Measurements from ENCODE around the gene IFI27L2.
A peak's percentile ranks its signal among the peaks of the same experiment; 100 is the strongest.

The IFI27L2 gene

DNA sequence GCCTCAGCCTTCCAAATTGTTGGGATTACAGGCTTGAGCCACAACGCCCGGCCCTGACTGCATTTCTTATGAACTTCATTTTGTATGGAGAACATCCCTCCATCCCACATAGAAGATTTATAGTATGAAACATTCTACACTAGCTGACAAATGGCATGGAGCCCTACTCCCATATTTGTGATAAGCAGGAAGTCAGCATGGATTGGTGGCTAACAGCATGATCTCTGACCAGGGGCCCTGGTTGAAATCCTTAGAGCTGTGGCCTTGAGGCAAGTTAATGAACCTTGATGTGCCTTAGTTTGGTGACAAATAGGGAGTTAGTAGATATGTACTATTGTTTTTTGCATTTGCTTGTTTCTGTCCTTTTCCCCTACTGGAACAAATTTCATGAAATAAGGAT lies 36.0 kb downstream of the IFI27L2 start:
- Histone ChIP-seq H3K4me1 (ENCODE audit: control insufficient read depth in 2 of 2, insufficient read depth in 2 of 2, low read length in 2 of 2) (no peaks in the 10 kb centered on the region), H3K36me3 (ENCODE audit: control insufficient read depth in 2 of 2, insufficient read depth in 2 of 2, low read length in 2 of 2) (peaks cover 3 to 8% of the 10 kb centered on the region in 2 donors), H3K9ac (ENCODE audit: low read depth in 1 of 2, low read length in 2 of 2) (no peak overlapping the region), H3K27me3 (ENCODE audit: control insufficient read depth in 2 of 2, insufficient read depth in 2 of 2, low read length in 2 of 2) (no peaks in the 10 kb centered on the region), H3K27ac (ENCODE audit: low read depth in 2 of 2, low read length in 2 of 2) (no peak overlapping the region), H3K4me3 (ENCODE audit: low read length in 2 of 2) (no peak overlapping the region), H3K9me3 (ENCODE audit: control insufficient read depth in 2 of 2, low read length in 2 of 2) (no peaks in the 10 kb centered on the region)

DNA sequence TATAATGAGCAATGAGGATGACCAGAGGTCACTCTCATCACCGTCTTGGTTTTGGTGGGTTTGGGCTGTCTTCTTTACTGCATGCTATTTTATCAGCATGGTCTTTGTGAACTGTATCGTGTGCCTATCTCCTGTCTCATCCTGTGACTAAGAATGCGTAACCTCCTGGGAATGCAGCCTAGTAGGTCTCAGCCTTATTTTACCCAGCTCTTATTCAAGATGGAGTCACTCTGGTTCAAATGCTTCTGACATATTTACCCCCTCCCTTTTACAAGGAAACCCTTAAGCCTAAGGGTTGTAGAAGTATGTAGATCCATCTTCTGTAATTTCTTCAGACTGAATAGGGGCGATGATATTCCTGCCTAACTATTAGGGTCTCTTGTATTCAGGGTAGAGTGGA lies 39.9 kb downstream of the IFI27L2 start:
- Histone ChIP-seq H3K9me3 (ENCODE audit: control insufficient read depth in 2 of 2, low read length in 2 of 2) (no peaks in the 10 kb centered on the region), H3K36me3 (ENCODE audit: control insufficient read depth in 2 of 2, insufficient read depth in 2 of 2, low read length in 2 of 2) (no peaks in the 10 kb centered on the region), H3K27me3 (ENCODE audit: control insufficient read depth in 2 of 2, insufficient read depth in 2 of 2, low read length in 2 of 2) (no peaks in the 10 kb centered on the region)

DNA sequence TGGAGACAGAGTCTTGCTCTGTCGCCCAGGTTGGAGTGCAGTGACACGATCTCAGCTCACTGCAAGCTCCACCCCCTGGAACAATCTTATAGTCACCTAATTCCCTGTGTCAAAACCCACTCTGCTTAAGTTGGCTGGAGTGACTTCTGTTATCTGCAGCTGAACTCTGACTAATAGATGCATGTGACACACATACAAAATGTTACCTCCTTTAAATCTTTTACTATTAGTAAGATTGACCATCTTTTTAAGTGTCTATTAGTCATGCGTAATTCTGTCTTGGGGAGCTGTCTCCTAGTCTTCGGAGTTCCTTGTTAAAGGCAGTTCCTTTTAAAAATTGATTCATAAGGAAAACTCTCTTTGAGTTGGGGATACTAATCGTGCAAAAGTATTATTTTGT lies 40.9 kb downstream of the IFI27L2 start:
- Histone ChIP-seq H3K27me3 (ENCODE audit: control insufficient read depth in 2 of 2, insufficient read depth in 2 of 2, low read length in 2 of 2) (no peaks in the 10 kb centered on the region), H3K4me1 (ENCODE audit: control insufficient read depth in 2 of 2, insufficient read depth in 2 of 2, low read length in 2 of 2) (no peaks in the 10 kb centered on the region), H3K9ac (ENCODE audit: low read depth in 1 of 2, low read length in 2 of 2) (no peak overlapping the region), H3K9me3 (ENCODE audit: control insufficient read depth in 2 of 2, low read length in 2 of 2) (no peaks in the 10 kb centered on the region), H3K4me3 (ENCODE audit: low read length in 2 of 2) (no peak overlapping the region), H3K27ac (ENCODE audit: low read depth in 2 of 2, low read length in 2 of 2) (no peak overlapping the region), H3K36me3 (ENCODE audit: control insufficient read depth in 2 of 2, insufficient read depth in 2 of 2, low read length in 2 of 2) (no peaks in the 10 kb centered on the region)

More for the DNA sequence above, 39.9 kb downstream of the IFI27L2 start:
- Histone ChIP-seq H3K9ac (ENCODE audit: low read depth in 1 of 2, low read length in 2 of 2) (no peak overlapping the region), H3K4me3 (ENCODE audit: low read length in 2 of 2) (no peak overlapping the region), H3K27ac (ENCODE audit: low read depth in 2 of 2, low read length in 2 of 2) (no peak overlapping the region), H3K4me1 (ENCODE audit: control insufficient read depth in 2 of 2, insufficient read depth in 2 of 2, low read length in 2 of 2) (no peaks in the 10 kb centered on the region)

DNA sequence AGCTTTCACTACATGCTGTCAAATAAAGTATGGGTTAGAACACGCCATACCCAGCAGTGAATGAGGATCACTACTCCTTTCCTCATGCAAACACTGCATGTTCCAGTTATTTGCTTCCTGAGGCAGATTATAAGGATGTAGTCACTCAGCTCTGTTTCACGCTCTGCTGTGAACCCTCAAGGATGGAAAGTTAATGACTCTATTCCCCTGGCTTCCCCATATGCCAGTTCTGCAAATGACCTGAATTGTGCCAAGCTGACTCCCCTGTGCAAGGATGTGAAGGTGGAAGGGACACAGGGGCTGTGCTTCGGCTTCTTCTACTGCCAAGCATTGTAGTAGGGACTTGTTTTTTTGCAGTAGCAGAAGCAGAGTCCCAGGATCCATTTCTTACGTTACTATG lies 41.5 kb downstream of the IFI27L2 start:
- Histone ChIP-seq H3K9ac (ENCODE audit: low read depth in 1 of 2, low read length in 2 of 2) (no peak overlapping the region), H3K27ac (ENCODE audit: low read depth in 2 of 2, low read length in 2 of 2) (no peak overlapping the region), H3K27me3 (ENCODE audit: control insufficient read depth in 2 of 2, insufficient read depth in 2 of 2, low read length in 2 of 2) (no peaks in the 10 kb centered on the region), H3K36me3 (ENCODE audit: control insufficient read depth in 2 of 2, insufficient read depth in 2 of 2, low read length in 2 of 2) (no peaks in the 10 kb centered on the region), H3K9me3 (ENCODE audit: control insufficient read depth in 2 of 2, low read length in 2 of 2) (no peaks in the 10 kb centered on the region), H3K4me1 (ENCODE audit: control insufficient read depth in 2 of 2, insufficient read depth in 2 of 2, low read length in 2 of 2) (no peaks in the 10 kb centered on the region), H3K4me3 (ENCODE audit: low read length in 2 of 2) (no peak overlapping the region)

DNA sequence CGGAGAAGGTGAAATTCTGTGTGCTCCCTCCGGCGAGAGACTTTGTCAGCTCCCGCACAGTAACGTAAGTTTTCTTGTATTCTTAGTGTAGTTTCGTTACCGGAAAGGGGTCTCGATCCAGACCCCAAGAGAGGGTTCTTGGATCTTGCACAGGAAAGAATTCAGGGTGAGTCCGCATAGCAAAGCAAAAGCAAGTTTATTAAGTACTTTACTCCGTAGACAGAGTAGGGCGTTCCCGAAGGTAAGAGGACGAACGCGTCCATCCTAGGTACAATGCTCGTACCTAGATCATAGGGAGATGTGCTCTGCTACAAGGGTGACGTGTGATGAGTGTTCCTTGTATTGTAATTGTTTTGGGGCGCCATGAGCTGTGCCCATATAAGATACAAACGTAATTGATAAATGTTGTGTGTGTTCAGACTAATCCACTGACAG lies 48.0 kb downstream of the IFI27L2 start:
- H3K27ac ChIP-seq (ENCODE audit: low read depth in 2 of 2, low read length in 2 of 2), result peak overlapping the region; percentile 92
- no peaks in the 10 kb centered on the region for H3K9me3 ChIP-seq (ENCODE audit: control insufficient read depth in 2 of 2, low read length in 2 of 2)
- H3K9ac ChIP-seq (ENCODE audit: low read depth in 1 of 2, low read length in 2 of 2), result peak overlapping the region; percentile 95 to 96
- H3K4me1 ChIP-seq (ENCODE audit: control insufficient read depth in 2 of 2, insufficient read depth in 2 of 2, low read length in 2 of 2), result peaks cover 18 to 28% of the 10 kb centered on the region in 2 donors
- peak overlapping the region; percentile 93 to 95 for H3K4me3 ChIP-seq (ENCODE audit: low read length in 2 of 2)
- peaks cover 10 to 15% of the 10 kb centered on the region in 2 donors for H3K36me3 ChIP-seq (ENCODE audit: control insufficient read depth in 2 of 2, insufficient read depth in 2 of 2, low read length in 2 of 2)
- H3K27me3 ChIP-seq (ENCODE audit: control insufficient read depth in 2 of 2, insufficient read depth in 2 of 2, low read length in 2 of 2), result no peaks in the 10 kb centered on the region

DNA sequence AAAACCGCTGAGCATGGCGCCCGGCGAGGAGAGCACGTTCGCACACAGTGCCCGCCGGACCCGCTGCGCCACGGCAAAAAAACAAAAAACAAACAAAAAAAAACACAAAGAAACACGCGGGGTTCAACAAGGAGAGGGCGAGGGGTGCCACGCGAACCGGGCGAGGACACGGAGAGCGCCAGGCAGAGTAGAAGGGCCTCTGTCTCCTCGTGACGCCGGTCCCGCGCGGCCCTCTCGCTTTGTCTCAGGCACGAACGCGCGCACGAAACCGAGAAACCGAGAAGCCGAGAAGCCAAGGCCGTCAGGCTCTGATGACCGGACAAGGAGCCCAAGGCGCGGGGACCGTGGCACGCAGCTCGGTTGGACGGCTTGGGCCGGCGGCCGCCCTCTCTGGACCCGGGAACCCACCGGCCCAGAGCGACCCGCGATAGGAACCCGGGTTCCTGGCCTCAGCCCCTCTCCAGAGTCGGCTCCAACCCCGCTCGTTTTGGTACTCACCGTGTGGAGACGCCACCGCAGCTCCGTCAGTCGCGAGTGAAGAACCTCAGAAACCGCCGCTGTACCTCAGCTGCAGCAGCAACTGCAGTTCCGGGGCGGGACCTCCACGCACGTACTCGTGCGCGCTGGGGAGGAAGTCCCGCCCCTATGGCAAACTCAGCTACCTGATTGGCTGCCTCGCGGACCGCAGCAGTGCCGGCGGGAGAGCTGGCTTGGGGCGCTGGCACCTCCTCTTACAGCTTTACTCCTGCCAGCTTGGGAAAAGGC lies 48.6 kb downstream of the IFI27L2 start, which contains the start of the genes DDX24 and IFI27L1:
Gene DDX24 (minus strand): TSS at position 582 of the 765 bp plus-strand sequence. CDS start 1,460 bp downstream, outside the sequence.
Gene IFI27L1 (plus strand): TSS at position 690 of the 765 bp plus-strand sequence. CDS start 15,628 bp downstream, outside the sequence.
- Histone ChIP-seq H3K36me3 (ENCODE audit: control insufficient read depth in 2 of 2, insufficient read depth in 2 of 2, low read length in 2 of 2) (peaks cover 10 to 19% of the 10 kb centered on the region in 2 donors), H3K4me3 (ENCODE audit: low read length in 2 of 2) (peak within 1 kb of the TSS; percentile 93 to 95), H3K9ac (ENCODE audit: low read depth in 1 of 2, low read length in 2 of 2) (peak within 1 kb of the TSS; percentile 95 to 96), H3K9me3 (ENCODE audit: control insufficient read depth in 2 of 2, low read length in 2 of 2) (peaks cover 0 to 2% of the 10 kb centered on the region in 2 donors), H3K27me3 (ENCODE audit: control insufficient read depth in 2 of 2, insufficient read depth in 2 of 2, low read length in 2 of 2) (no peaks in the 10 kb centered on the region), H3K27ac (ENCODE audit: low read depth in 2 of 2, low read length in 2 of 2) (peak within 1 kb of the TSS; percentile 92), H3K4me1 (ENCODE audit: control insufficient read depth in 2 of 2, insufficient read depth in 2 of 2, low read length in 2 of 2) (peaks cover 18 to 28% of the 10 kb centered on the region in 2 donors)

DNA sequence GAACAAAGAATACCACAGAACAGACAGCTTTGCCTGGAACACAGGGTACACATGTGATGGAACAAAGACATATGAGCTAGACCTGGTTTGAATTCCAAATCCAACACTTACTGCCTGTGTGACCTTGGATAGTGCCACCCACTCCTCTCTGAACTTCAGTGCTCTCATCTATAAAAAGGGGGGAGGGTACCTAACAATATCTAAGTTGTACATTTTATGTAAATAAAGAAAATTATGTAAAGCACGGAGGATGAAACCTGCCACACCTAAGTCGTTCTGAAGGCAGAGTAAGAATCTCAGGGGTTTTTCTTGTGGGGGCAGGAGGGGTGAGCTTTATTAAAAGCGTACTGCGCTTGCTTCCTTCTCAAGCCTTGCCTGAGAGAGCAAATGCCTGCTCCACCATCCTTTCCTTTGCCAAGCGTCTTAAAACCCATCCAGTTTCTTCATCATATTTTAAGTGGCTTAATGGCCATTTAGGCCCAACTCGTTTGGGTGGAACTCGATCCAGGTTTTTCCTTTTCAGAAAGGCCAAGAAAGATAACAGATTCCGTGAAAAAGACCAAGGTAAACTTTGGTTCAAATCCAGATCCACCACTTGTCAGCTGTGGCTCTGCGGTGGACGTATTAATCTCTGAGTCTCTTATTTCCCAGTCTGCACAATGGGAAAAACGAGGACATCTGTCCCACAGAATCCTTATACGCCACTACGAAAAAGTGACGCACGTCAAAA lies 49.3 kb downstream of the IFI27L2 start:
- peak overlapping the region; percentile 92 for H3K27ac ChIP-seq (ENCODE audit: low read depth in 2 of 2, low read length in 2 of 2)
- peaks cover 10 to 21% of the 10 kb centered on the region in 2 donors for H3K36me3 ChIP-seq (ENCODE audit: control insufficient read depth in 2 of 2, insufficient read depth in 2 of 2, low read length in 2 of 2)
- peak overlapping the region; percentile 95 to 96 for H3K9ac ChIP-seq (ENCODE audit: low read depth in 1 of 2, low read length in 2 of 2)
- H3K9me3 ChIP-seq (ENCODE audit: control insufficient read depth in 2 of 2, low read length in 2 of 2), result peaks cover 0 to 2% of the 10 kb centered on the region in 2 donors
- peak overlapping the region; percentile 93 to 95 for H3K4me3 ChIP-seq (ENCODE audit: low read length in 2 of 2)
- H3K4me1 ChIP-seq (ENCODE audit: control insufficient read depth in 2 of 2, insufficient read depth in 2 of 2, low read length in 2 of 2), result peaks cover 18 to 28% of the 10 kb centered on the region in 2 donors
- no peaks in the 10 kb centered on the region for H3K27me3 ChIP-seq (ENCODE audit: control insufficient read depth in 2 of 2, insufficient read depth in 2 of 2, low read length in 2 of 2)

DNA sequence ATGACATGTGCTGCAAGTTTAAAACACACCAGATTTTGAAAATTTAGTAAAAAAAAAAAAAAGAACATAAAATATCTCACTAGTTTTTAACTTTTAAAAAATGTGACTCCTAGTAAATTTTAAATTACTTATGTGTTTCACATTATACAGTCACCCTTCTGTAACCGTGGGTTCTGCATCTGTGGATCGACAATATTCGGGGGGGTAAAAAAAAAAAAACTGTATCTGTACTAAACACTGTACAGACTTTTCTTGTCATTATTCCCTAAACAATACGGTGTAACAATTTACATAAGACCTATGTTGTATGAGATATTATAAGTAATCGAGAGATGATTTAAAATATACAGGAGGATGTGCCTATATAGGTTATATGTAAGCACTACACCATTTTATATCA lies 51.6 kb downstream of the IFI27L2 start:
- Histone ChIP-seq H3K4me3 (ENCODE audit: low read length in 2 of 2) (peak overlapping the region; percentile 13 to 95), H3K27me3 (ENCODE audit: control insufficient read depth in 2 of 2, insufficient read depth in 2 of 2, low read length in 2 of 2) (no peaks in the 10 kb centered on the region), H3K36me3 (ENCODE audit: control insufficient read depth in 2 of 2, insufficient read depth in 2 of 2, low read length in 2 of 2) (peaks cover 10 to 21% of the 10 kb centered on the region in 2 donors), H3K4me1 (ENCODE audit: control insufficient read depth in 2 of 2, insufficient read depth in 2 of 2, low read length in 2 of 2) (peaks cover 18 to 28% of the 10 kb centered on the region in 2 donors), H3K27ac (ENCODE audit: low read depth in 2 of 2, low read length in 2 of 2) (no peak overlapping the region), H3K9me3 (ENCODE audit: control insufficient read depth in 2 of 2, low read length in 2 of 2) (peaks cover 0 to 8% of the 10 kb centered on the region in 2 donors), H3K9ac (ENCODE audit: low read depth in 1 of 2, low read length in 2 of 2) (no peak overlapping the region)
